HG02642 (cell line): Measurements from ENCODE around the gene GATA5.
"Not testable (repeated sequence)": the region's sequence is repeated elsewhere in the genome, so short reads cannot be mapped to it uniquely, and the experiment has no call there.

Experiments
- ATAC-seq: cut with Tn5 transposase; IDR thresholded peaks from one replicate; pipeline ENCODE4 v1.9.1; 2021; ENCODE audit warnings: mild to moderate bottlenecking; ENCODE audit not compliant: unreplicated experiment, poor library complexity

GATA5 gene

GRCh38 chr20:62439218-62439617 is 36.6 kb downstream of the GATA5 start:
- no peak for ATAC-seq

GRCh38 chr20:62437927-62438326 is 37.9 kb downstream of the GATA5 start:
- ATAC-seq, result no peak

- no peak for ATAC-seq
Observed at GRCh38 chr20:62437496-62437895, 38.3 kb downstream of the GATA5 start.

DNA sequence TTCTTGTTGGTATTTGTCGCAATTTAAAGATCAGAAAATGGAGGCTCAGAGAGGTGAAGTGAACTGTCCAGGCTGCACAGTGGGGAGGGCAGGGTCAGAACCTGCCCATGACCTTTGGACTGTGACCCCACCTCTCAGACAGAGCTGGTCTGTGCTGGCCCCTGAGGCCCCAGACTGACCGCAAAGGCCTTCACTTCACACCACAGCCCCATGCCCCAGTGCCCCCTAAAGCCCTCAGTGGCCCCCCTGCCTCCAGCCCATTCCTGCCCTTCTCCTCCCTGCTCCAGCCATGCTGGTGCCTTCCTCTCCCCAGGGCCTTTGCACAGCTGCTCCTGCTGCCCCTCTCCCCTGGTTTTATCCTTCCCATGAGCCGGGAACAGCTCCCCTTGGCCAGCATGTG is 39.1 kb downstream of the GATA5 start:
- ATAC-seq, result no peak

DNA sequence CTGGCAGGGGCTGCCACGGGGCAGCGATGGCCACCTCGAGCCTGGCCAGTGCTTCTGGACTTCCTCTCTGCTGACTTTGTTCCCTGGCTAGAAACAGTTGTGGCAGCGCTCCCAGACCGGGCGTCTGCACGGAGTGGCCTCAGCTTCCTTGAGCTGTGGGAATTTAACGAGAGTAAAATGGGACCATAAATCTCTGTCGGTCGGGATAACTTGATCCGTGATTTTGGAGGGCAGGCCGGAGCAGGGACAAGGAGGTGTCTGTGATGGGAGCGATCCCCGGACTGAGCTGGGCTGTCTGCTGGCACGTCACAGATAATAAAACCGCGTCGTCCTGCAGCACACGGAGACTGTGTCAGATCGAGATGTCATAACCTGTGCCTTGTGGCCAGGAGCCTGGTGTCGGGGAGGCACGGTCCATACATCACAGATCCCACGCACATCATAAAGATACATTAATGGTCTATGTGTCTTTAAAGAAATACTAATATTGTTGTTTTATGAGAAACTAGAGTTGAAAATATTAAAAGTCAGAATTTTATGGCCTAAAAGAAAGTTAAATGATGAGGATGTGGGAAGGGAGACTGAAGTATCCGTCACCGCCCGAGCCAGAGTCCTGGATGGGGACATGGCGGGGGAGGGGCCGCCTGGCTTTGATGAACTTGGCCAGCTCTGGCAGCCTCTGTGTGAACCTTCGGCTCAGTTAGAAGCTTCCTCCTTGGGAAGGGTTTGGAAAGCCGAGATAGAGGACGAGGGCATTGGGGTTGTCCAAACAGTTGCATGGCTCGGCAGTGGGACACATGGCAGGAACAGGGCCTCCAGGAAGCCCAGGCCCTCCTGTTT is 41.9 kb downstream of the GATA5 start:
- no peak for ATAC-seq

GRCh38 chr20:62430866-62431447 is 44.8 kb downstream of the GATA5 start:
- no peak for ATAC-seq

DNA sequence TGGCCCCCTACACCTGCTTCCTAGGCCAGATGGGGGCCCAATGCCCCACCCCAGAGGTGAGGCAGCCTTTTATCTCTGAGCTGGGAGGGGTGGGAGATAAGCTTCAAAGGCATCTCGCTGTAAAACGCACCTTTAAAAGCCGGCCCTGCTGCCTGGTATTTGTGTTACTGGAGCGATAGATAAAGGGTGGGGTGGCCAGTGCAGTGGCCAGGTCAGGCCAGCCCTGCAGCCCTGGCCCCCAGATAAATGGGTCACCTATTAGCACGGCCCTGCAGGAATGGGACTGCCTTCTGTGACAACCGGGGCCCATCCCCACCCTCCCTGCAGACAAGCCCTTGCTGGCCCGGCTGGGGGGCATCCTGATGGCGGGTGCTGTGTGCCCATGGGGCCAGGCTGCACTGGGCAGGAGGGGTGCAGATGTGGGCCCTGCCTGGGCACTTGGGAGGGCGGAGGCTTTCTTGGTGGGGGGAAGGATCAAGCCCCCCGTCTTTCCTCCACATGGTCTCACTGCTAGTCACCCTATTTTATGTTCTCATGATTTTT is 45.4 kb downstream of the GATA5 start:
- no peak for ATAC-seq

DNA sequence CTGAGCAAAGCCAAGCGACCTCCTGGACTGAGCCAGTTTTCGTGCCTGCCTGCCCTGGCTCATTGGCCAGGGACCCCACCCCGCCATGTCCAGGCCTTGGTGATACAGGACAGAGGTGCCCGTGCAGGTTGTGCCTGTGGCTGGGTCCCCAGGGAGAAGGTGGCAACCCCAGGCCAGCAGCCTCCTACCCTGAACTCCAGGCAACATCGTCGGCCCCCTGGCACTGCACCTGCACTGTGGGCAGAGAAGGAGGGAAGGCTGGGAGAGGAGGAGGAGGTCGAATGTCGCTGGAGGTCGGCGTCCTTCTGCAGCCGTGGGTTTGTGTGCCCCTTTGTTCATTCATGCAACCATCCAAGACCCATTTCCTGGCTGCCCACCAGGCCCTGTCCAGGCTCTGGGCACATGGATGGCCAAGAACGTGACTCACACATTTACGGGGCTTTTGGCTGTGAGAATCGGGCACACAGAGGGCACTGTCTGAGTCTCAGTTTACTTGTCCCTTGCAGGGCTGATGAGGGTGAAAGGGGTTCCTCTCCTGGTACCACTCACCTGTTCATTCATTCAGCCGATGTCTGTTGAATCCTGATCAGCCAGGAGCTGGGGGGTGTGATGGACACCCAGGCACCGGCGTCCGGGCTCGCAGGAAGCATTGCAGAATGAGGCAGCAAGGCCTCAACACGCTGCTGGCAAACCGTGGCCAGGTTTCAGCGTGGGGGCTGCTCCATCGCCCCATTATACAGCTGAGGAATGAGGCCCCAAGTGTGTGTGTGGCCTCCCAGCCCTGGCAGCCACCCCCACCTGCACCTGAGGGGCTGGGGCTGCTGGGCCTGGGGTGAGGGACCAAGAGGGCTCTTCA is 46.1 kb downstream of the GATA5 start:
- ATAC-seq, result no peak

DNA sequence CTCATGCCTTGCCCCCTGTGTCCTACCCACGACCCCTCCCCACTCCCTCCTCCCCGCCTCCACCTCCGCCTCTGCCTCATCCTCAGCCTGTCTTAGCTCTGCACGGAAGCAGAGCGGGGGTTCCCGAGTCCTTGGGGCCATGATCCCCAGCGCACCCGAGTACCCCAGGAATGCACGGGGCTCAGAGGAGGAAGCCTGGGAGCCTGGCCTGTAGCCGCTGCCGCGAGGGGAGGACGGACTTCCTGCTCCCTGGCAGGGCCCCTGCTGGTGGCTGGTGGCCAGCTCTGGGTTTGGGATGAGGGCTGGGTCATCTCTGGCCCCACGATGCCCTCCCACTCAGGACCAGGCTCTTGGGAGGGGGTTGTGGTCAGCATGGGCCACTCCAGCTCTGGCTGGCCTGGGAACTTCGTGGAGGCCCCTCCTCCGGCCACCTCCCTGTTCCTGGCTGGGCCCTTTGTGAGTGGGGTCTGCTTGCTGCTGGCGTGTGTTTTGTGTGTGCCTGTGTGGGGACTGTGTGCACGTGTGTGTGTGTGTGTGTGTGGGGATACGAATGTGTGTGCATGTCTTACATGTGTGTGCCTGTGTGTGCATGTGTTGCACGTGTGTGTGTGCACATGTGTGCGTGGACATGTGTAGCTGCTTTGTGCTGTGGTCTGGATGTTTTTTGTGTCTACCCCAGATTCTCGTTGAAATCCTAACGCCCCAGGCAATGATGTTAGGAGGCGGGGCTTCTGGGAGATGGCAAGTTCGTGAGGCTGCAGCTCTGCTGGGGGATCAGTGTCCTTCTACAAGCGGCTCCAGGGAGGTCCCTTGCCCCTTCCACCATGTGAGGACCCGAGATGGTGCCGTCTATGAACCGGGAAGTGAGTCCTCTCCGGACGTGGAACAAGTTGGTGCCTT is 47.1 kb downstream of the GATA5 start:
- no peak for ATAC-seq

DNA sequence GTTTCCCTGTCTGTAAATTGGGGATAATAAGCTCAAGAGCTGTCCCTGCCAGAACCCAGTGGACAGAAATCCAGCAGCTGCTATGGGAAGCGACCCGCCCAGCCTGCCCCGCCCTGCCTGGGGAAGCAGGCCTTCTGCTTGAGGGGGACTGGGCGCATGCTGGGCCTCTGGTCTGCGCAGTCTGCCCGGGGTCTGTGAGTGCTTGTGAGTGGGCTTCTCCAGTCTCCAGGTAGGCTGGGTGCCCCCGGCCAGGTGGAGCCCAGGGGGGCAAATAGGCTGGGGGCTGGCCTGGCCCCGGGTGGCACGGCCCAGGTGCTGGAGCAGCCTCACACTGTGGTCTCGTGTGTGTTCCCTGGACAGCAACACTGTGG is 47.8 kb downstream of the GATA5 start:
- ATAC-seq, result no peak

DNA sequence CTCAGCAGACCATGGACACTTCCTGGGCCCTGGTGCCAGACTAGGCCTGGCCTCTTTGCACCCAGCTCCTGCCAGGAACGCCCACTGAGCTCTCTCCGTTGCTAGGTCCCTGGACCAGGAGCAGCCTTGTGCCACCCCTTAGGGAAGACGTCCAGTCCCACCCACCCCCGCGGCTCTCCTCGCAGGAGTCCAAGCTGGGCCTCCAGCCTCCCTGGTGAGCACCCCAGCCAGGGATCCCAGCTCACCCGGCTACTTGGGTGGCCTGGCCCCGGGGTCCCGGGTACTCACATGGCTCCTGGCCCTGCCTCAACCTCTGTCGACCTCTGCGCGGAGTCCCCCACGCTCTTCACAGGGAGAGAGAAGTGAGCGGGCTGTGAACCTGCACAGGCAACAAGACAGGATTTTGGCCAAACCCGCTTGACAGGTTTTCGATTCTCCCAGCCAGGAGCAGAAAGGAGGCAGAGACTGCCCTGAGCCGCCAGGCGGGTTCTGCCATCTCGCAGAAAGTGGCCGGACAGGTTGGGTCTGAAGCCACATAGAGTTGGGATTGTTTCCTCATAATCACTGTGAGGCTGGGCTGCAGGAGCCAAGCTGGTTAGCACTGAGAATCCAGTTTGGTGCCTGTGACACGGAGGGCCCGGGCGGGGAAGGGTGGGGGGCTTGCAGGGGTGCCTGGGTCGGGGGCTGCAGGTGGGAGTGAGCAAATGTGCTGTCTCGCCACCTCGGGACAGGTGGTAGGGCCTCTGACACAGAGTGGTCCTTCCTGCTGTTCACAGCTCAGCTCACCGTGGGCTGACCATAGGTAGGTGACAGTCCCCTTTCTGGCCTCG is 48.4 kb downstream of the GATA5 start, which contains the start of gene RBBP8NL:
RBBP8NL (minus strand) TSS at position 368 of the 830 bp plus-strand sequence. CDS start 7,892 bp downstream, outside the sequence.
- no peak for ATAC-seq

GRCh38 chr20:62426699-62427131 is 49.1 kb downstream of the GATA5 start:
- no peak for ATAC-seq

GRCh38 chr20:62426059-62426348 is 49.8 kb downstream of the GATA5 start:
- not testable (repeated sequence) for ATAC-seq

GRCh38 chr20:62425281-62426058 is 50.3 kb downstream of the GATA5 start:
- no peak for ATAC-seq

DNA sequence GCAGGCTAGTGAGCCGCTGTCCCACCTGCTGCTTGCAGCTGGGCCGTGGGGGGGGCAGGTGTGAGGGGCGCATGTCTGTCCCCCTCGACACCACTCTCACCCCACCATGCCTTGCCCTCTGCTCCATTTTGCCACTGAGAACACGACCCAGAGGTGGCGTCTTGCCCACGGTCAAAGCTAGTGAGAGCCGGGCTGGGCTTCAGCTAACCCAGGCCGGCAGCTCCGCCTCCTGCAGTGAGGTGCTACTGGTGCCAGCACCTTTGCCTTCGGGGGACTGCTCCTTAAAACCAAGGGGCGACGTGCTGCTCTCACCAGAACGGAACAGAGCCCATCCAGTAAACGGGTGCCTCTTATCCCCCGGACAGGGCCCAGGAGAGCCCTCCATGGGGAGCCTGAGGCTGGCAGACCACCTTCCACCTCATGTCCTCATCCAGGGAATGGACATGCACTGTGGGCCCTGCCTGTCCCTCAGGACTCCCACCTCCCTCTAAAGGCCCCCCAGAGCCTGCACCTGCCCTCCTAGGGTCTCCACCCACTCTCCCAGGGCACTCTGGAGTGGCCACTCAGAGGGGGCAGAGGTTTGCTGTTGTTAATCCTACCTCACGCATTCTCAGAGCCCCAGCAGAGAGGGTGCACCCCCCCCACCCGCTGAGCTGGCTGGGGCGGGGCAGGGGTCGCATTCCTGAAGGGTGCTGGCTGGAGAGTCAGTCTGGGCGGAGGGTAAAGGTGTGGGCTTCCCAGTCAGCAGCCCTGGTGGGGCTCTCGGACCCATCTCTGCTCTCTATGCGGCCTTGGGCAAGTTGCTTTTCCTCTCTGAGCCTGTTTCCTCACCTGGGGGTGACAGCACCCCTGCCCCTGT is 51.3 kb downstream of the GATA5 start:
- no peak for ATAC-seq

- no peak for ATAC-seq
Observed at GRCh38 chr20:62423326-62423706, 52.5 kb downstream of the GATA5 start.

- no peak for ATAC-seq
Observed at GRCh38 chr20:62422636-62423325, 53.0 kb downstream of the GATA5 start.
